HG03108 (cell line): Measurements from ENCODE around the gene C10orf53.
"Not testable (repeated sequence)": the region's sequence is repeated elsewhere in the genome, so short reads cannot be mapped to it uniquely, and the experiment has no call there.

ENCODE experiments used
- ATAC-seq: cut with Tn5 transposase; IDR thresholded peaks from one replicate; pipeline ENCODE4 v1.9.1; 2021; ENCODE audit warnings: moderate library complexity; ENCODE audit not compliant: unreplicated experiment

Gene C10orf53

DNA sequence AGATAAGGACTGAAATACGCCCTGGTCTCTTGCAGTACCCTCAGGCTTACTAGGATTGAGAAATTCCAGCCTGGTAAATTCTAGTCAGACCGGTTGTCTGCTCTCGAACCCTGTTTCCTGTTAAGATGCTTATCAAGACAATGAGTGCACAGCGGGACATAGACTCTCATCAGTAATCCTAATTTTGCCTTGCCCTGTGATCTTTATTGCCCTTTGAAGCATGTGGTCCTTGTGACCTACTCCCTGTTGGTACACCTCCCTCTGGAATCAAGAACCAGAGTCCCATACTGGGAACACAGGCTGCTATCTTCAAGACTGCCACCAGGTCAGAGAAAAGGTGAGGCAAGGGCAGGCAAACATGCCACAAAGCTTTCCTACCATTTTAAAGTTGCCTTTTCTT lies 7.2 kb downstream of the C10orf53 start:
- no peak for ATAC-seq

DNA sequence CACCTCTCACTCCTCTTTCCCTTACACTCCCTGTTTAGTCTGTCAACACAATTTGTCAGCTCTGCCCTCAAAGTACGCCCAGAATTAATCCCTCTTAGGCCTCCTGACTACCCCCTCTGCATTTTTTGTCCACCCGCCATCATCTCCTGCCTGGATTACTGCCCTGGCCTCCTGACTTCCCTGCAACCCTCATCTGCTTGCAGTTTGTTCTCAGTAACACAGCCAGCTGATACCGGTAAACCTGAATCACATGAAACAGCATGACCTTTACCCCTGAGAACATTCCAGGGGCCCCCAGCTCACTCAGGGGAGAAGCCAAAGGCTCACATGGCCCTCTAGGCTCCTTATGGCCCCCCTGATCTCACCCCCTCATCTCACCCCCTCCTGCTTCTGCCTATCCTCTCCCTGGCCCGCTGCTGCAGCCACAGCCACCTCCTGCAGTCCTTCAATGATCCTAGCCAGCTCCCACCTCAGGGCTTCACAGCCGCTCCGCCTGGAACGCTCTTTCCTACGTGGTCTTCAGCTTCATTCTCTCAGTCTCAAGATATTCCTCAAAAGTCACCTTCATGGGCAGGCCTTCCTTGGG lies 8.9 kb downstream of the C10orf53 start:
- no peak for ATAC-seq

DNA sequence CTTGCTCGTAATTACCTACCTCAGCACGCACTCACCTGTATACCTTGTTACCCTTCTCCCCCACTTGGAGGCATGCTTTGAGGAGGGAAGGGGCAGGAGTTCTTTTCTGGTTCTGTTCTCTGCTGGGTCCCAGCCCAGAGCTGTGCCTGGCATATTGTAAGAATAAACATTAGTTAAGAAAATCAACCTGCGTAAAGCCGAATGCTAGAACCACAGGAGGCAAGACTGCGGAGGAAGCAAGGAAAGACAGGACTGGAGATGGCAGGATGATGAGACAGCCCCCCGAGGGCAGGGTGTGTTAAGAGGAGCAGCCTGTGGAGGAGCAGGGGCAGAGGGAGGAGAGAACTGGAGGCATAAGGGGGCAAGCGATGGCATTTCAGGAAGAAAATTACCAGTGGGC lies 9.5 kb downstream of the C10orf53 start:
- no peak for ATAC-seq

DNA sequence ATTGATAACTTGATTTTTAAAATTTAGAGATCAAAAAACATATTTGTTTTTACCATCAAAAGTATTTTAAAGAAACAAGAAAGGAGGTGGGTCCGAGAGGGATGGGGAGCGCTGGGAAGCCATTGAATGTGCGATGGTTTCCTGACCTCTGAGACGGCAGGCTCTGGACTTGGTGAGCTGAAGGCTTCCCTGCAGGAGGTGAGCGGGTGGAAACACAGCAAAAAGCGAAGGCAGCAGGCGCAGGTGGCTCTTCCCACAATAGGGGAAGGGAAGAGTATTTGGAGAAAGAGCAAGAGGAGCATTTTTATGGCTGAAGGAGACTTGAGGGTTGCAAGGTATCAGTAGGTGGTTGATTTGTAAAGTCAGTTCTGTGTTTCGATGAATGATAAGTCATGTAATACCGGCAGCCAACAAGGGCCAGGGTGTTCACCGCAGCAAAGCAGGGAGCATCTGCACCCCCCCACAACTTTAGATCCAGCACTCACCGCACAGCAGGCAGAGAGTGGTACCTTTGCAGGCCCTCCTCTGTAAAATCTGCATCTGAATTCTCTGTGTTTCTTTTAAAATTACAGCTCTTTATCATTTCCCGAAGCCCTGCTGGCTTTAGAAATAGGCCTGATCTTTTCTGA lies 10.5 kb downstream of the C10orf53 start:
- ATAC-seq: no peak

DNA sequence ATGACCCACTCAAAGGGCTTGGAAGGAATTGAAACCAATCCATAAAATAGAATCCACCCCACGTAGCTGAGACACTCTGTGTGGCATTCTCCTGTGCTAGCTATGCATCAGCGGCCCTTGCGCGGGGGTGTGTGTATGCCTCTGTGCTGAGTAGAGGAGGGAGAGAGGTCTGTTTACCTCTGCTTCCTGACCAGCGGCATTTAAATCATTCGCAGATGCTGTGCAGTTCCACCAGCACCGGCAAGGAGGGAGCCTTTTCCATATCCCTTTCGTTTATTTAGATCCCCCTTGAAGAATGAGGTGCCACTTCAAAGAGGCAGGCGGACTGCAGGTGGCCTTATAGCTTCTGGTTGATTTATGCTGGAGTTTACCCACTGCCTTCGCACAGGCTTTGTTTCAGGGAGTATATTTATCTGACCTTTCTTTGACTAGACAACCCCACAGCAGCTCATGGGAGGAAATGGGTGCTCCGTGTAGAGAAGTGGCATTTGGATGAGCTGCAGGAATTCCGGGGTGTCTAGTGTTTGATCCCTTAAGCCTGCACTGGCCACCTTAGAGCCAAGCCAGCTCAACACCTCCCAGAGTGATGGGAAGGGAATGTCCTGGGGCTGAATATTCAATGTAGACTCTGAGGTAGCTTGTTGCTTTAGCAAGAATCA lies 11.4 kb downstream of the C10orf53 start:
- ATAC-seq: no peak

DNA sequence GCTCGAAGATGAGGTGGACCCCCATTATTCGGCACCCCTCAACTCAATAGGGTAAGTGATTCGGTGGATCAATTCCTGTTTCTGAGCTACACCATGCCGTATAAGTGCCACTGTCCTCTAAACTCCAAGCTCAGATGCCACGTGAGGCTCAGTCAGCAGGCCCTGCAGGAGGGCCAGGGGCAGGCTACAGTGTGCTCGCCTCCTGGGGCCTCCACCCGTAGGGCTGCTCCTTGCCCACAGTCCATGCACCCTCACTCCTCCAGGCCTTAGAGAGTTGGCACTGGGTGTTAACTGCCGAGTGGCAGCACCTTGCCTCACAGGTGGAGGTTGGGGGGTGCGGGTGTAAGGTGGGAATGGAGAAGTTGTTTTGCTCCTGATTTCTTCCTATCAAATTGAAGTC lies 12.1 kb downstream of the C10orf53 start:
- ATAC-seq: no peak

DNA sequence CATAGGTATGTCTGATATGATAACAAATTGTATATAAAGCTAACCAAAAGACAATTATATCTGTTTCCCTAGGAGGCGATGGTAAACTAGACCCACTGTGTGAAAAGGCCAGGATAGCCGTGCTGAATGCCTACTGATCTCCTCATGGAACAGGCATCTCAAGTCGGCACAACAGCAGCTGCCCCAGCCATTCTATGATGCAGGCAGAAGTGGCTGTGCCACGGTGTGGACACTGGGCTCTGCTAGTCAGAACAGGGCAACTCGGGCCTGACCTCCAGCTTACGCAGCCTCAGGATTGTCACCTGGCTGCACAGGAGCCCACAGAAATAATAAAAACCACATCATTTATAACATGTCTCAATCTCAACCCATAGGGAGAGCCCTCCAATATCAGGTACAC lies 15.0 kb downstream of the C10orf53 start:
- ATAC-seq: no peak

DNA sequence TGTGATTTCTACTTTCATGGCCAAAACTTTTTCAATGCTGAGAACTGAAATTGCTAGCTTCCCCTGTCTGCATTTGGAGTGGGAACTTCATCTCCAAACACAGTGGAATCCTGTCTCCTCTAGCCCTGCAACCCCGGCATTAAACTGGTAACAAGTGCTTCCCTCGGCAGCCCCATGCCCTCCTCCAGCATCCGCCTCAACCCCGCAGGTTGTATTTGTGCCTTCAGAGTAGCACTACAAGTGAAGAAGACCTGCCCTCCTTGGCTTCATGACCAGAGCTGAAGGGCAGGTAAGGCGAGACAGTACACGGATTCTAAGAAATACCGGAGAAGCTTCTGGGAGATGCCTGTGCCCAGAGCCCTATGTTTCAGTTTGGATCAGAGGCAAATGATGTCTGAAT lies 16.9 kb downstream of the C10orf53 start:
- no peak for ATAC-seq

DNA sequence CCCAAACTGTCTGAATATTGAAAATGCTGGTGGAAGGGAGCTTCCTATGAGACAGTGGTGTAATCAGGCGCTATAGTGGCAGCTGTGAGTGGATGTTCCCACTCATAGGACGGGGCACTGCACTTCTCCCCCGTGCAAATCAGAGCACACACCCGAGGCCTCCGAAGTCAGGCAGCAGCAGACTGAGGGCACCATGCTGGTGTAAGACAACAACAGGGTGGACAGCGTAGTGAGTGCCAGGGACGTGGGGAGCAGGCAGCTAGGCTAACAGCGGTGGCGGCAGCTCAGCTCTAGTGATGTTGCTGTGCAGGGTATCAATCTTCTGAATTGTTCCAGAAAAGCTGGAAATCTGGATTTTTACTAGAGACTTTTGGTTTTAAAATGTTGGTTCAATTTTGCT lies 19.2 kb downstream of the C10orf53 start:
- ATAC-seq: no peak

DNA sequence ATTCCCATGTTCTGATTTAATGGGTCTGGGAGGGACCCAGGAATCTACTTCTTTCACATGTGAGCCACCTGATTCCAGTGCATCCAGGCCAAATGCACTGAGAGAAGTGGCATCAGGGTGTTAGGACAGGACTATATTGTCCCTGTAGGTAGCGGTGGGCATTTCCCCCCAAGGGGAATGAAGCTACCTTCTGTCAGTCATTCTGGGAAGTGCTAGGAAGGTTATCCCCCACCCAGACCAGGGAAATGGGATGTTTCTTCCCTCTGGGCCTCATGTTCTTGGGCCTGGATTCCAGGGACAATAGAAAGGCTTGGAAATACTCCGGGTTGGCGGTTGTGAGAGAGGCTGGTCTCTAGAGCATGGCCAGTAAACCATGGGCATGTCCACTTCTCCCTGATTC lies 20.8 kb downstream of the C10orf53 start:
- no peak for ATAC-seq

DNA sequence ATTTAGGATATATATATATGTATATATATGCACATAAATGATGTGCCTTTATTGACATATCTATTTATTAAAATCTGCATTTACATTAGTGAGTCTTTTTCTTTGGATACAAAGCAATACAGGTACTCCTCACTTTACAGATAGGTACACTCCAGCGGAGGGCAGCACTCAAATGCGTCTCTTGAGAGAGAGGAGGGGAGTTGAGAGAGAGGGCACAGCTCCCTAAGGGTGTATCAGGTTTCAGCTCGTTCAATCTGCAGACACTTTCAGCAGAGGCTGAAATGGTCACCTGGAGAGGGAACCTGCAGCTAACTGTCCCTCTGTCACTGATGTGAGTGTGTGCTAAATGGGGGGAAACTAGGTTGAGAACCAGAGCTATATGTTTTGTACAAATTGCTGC lies 21.5 kb downstream of the C10orf53 start:
- ATAC-seq: no peak

DNA sequence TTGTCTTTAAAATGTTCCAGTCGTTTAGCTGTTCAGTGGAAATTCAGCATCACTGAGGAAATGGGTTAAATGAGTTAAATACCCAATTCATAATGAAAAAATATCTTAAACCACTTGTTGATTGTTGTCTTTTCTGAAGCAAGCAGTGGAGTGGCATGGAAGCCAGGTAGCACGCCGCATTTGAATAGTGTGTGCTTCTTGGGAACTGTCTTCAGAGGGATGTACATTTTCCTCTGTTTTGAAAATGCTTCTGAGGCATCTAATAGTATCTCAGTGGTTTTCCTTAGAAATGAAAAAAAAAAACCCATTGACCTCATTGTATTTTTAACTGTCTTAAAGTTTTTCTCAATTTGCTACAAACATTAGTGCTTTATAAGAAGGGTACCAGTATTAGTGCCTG lies 28.1 kb downstream of the C10orf53 start:
- ATAC-seq: no peak

DNA sequence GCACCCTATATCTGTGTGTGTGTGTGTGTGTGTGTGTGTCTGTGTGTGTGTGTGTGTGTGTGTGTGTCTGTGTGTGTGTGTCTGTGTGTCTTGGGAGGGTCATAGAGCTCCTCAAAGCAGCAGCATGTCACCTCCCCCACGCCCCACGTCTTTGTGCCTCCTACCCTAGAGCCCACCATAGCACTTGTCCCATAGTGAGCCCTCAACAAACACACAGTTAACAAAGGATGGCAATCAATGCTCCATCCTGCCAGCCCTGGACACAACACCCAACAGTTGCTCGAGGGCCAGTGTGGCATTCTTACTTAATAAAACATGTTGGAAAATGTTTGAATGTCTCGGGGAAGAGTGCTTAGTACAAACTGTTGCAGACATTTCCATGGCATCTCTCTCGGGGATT lies 30.5 kb downstream of the C10orf53 start:
- no peak for ATAC-seq

DNA sequence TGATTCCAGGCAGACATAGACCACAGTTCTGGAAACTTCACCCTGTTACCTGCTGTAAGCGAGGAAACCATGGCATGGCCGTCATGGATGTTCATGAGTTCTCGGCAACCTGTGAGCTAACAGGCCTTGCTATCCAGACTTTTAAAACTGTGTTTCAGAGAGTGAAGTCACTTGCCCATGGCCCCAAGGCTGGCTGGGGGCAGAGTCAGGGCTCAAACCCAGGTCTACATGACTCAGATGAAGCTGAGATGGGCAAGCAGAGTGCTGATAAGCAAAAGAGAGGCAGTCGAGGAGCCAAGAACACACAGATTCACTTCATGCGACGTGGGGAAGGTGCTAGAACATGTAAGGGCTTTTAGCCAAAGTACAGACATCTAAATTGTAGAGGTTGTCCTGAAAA lies 31.5 kb downstream of the C10orf53 start:
- ATAC-seq: no peak

DNA sequence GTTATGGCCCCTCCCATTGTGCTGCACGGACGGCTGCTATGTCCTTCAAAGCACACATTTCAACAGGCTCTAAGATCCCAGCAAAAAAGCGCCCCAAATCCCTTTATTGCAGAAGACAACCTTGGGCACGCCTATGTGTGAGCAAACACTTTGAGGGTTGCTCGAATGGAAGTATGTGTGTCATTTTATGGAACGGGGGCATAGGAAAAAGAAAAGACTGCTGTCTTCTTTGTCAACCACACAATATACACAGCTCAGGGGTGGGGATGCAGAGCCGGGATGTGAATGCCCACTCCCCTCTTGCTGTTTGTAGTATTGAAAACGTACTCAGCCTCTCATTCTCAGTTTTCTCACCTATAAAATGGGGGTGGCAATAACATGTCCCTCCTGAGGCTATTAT lies 32.0 kb downstream of the C10orf53 start:
- ATAC-seq: no peak

DNA sequence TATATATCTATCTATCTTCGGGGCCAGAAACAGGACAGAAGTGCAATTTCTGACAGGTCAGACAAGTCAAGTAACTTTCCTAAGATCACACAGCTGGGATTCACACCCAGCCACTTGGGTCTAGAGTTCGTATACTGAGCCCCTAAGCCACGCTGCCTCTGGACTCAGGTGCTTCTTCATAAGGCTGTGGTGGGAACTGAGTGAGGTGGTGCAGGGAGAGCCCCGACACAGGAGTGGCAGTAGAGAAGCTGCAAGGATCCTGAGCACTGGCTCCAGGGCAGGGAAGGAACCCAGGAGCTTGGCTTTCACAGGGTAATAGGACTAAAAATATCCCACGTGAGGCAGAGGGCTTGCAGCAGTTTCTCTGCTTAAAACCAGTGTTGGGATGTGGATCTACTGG lies 33.8 kb downstream of the C10orf53 start:
- no peak for ATAC-seq

DNA sequence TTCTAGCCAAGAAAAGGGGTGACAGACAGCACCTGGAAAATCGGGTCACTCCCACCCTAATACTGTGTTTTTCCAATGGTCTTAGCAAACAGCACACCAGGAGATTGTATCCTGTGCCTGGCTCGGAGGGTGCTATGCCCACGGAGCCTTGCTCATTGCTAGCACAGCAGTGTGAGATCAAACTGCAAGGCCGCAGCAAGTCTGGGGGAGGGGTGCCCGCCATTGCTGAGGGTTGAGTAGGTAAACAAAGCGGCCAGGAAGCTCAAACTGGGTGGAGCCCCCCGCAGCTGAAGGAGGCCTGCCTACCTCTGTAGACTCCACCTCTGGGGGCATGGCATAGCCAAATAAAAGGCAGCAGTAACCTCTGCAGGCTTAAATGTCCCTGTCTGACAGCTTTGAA lies 35.7 kb downstream of the C10orf53 start:
- ATAC-seq: not testable (repeated sequence)

DNA sequence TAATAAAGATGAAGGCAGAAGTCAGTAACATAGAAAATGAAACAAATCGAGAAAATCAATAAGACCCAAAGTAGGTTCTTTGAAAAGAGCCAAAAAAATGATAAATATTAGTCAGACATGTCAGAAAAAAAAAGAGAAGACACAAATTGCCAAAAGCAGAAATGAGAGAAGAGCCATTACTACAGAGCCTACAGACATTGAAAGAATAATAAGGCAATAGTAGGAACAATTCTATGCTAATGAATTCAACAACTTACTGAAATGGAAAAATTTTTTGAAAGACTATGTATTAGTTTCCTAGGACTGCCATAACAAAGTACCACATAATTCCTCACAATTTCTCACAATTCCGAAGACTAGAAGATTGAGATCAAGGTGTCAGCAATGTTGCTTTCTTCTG lies 47.1 kb downstream of the C10orf53 start:
- no peak for ATAC-seq

DNA sequence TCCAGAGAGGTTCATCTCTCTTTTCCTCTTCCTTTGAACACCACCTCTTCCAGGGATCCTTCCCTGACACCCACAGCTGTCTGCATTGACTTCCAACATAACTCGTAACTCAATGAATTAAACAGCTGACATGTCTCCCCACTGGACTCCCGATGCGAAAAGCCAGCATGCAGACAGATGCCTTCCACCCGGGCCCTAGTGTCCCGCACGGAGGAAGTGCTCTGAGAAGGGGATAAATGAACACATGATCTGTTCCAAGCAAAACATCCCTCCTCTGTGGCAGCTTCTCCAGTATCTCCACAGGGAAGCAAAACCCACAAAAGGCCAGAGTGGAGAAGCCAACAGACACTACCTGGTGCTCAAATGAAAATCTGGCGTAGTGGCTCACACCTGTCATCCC lies 54.4 kb downstream of the C10orf53 start:
- ATAC-seq: no peak

DNA sequence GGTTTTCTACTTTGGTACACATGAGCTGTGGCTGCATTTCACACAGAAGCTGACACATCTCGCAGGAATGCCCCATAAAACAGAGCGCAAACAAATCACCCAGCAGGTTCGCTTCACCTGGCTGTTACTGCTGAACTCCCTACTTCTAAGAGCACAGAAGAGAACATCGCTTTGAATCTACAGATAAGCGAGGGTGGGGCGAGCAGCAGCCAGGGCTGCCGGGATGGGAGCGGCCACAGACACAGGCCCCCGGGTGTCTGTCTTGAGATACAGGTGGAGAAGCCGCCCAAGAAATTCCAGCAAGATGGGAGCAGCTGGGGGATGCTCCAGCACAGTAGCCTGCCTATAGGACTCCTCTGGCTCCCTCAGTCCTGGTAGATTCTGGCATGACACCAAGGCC lies 55.2 kb downstream of the C10orf53 start:
- no peak for ATAC-seq

DNA sequence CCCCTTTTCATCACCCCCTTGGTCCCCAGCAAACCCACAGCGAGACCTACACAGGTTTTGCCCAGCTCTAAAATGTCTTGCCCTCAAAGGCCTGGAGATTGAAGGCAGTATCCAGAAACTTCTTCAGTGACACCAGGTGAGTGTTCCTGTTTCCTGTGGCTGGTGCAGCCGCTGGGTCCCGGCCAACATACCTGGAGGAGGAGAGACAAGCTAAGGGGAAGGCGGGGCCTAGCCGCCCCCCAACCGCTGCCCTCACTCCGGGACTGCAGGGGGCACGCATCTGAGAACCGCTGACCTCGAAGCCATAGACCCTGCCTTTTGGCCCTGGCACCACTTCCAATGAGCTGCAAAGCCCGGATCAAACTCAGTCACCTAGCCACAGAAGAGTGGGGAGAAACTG lies 55.7 kb downstream of the C10orf53 start:
- no peak for ATAC-seq

DNA sequence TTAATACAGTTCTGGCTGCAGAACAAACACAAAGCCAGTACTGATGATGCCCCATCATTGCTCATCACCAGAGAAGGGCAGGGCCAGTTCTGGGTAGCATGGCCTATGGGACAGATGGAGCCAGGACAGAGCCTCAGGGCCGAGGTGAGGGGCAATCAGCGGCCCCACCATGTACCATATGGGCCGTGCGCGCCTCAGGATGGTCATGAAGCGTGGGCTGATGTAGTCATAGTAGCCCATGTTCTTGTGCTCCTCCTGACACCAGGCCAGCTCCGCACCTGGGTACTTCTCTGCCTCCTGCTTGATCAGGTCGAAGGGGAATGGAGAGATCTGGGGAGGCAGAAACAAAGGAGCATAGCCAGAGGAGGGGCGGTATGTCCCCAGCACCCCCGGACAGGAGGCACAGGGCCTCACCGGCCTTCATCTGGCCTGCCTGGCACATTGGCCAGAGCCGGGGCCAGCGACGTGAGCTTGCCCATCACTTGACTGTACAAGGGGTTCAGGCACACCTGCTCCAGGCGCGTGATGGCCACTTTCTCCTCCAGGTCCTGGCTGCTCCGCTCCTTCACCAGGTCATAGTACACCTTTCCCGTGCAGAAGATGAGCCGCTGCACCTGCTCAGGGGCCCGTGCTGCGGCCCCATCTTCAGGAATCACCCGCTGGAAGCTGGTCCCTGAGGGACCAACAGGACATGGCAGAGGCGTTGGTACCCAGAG lies 56.6 kb downstream of the C10orf53 start:
- no peak for ATAC-seq
